WTC11 (cell line): ENCODE results near the gene FHOD3. TPM values are rescaled to one million over a fixed set of nuclear protein-coding genes. Genes with fewer than 3 reads are reported as not detected.
A peak's percentile ranks its signal among the peaks of the same experiment; 100 is the strongest.

Experiments used
- ATAC-seq: fragments of 200-7000 bp; cut with Tn5 transposase; 2 replicates; pipeline ENCODE4 v1.10.0; 2021; ENCODE audit warnings: mild to moderate bottlenecking, moderate library complexity
- CTCF ChIA-PET: fragments of 300-600 bp; sonication (Branson Sonifier 250); formaldehyde crosslinking; loops from one replicate; lab custom pipeline; 2021; ENCODE audit warnings: antibody characterized with exemption; lab: Charles Lee
- POLR2A ChIA-PET: fragments of 350-600 bp; sonication (Branson Sonifier 250); formaldehyde crosslinking; loops from one replicate; lab custom pipeline; 2021; ENCODE audit warnings: antibody characterized with exemption; lab: Charles Lee
- DNase-seq: peaks from one replicate; pipeline ENCODE4 v3.0.0; 2021; ENCODE audit warnings: low spot score
- H3K27ac Mint-ChIP-seq: 2 replicates; pipeline ENCODE4 v1.8.0; 2021; ENCODE audit warnings: mixed read lengths
- H3K27me3 Mint-ChIP-seq: 2 replicates; pipeline ENCODE4 v1.8.0; 2021; ENCODE audit warnings: low read depth, mild to moderate bottlenecking, moderate library complexity, mixed read lengths
- H3K36me3 Mint-ChIP-seq: 2 replicates; pipeline ENCODE4 v1.8.0; 2021; ENCODE audit warnings: mixed read lengths
- H3K4me1 Mint-ChIP-seq: 2 replicates; pipeline ENCODE4 v1.8.0; 2022; ENCODE audit warnings: mixed read lengths
- H3K4me3 Mint-ChIP-seq: 2 replicates; pipeline ENCODE4 v1.8.0; 2021; ENCODE audit warnings: mild to moderate bottlenecking, moderate library complexity, mixed read lengths
- H3K9me3 Mint-ChIP-seq: 2 replicates; pipeline ENCODE4 v1.8.0; 2021; ENCODE audit warnings: mixed read lengths
- CREM ChIP-seq: sonication (generic); formaldehyde crosslinking; IDR thresholded peaks from 2 replicates; pipeline ENCODE4 v1.8.1; 2022; ENCODE audit warnings: mild to moderate bottlenecking, missing genetic modification reagents, moderate library complexity
- FOXK1 ChIP-seq: sonication (generic); formaldehyde crosslinking; IDR thresholded peaks from 2 replicates; pipeline ENCODE4 v1.8.0; 2022; ENCODE audit warnings: mild to moderate bottlenecking, moderate library complexity, missing genetic modification reagents
- IRF2 ChIP-seq: sonication (generic); formaldehyde crosslinking; IDR thresholded peaks from 2 replicates; pipeline ENCODE4 v1.8.0; 2022; ENCODE audit warnings: low read depth, missing genetic modification reagents, borderline replicate concordance
- JAZF1 ChIP-seq: fragments of 250-450 bp; sonication (Bioruptor Pico); IDR thresholded peaks from 2 replicates; pipeline ENCODE4 v1.9.0; 2021; ENCODE audit warnings: moderate library complexity, mild to moderate bottlenecking, inconsistent platforms
- JUN ChIP-seq: sonication (generic); formaldehyde crosslinking; IDR thresholded peaks from 2 replicates; pipeline ENCODE4 v1.8.0; 2023; ENCODE audit warnings: mild to moderate bottlenecking, missing genetic modification reagents
- KAT7 ChIP-seq: sonication (generic); formaldehyde crosslinking; IDR thresholded peaks from 2 replicates; pipeline ENCODE4 v1.8.1; 2023; ENCODE audit warnings: missing genetic modification reagents, mild to moderate bottlenecking, borderline replicate concordance
- NFATC4 ChIP-seq: fragments of 250-450 bp; sonication (Bioruptor Pico); IDR thresholded peaks from 2 replicates; pipeline ENCODE4 v1.9.0; 2021; ENCODE audit warnings: mild to moderate bottlenecking
- NFE2L1 ChIP-seq: sonication (generic); formaldehyde crosslinking; IDR thresholded peaks from 2 replicates; pipeline ENCODE4 v1.8.1; 2023; ENCODE audit warnings: missing genetic modification reagents
- NFYB ChIP-seq: sonication (generic); formaldehyde crosslinking; conservative IDR thresholded peaks from 2 replicates; pipeline ENCODE4 v1.8.0; 2022; ENCODE audit warnings: low read depth, missing genetic modification reagents
- RORB ChIP-seq: fragments of 250-450 bp; sonication (Bioruptor Pico); IDR thresholded peaks from 2 replicates; pipeline ENCODE4 v1.9.0; 2021; ENCODE audit warnings: mild to moderate bottlenecking
- TCF7 ChIP-seq: sonication (generic); formaldehyde crosslinking; IDR thresholded peaks from 2 replicates; pipeline ENCODE4 v1.8.0; 2022; ENCODE audit warnings: mild to moderate bottlenecking, low read depth, missing genetic modification reagents, moderate library complexity
- ZNF396 ChIP-seq: fragments of 250-450 bp; sonication (Bioruptor Pico); IDR thresholded peaks from 2 replicates; pipeline ENCODE4 v1.8.0; 2021; ENCODE audit warnings: mild to moderate bottlenecking, moderate library complexity, borderline replicate concordance
- total RNA-seq: library from RNA; stranded (reverse); gene quantifications from 3 replicates; pipeline ENCODE4 v1.2.3, GENCODE V29; 2021
- TF ChIP-seq, protein P1 (sequence below): sonication (generic); formaldehyde crosslinking; conservative IDR thresholded peaks from 2 replicates; pipeline ENCODE4 v1.8.1; 2023; ENCODE audit warnings: mild to moderate bottlenecking, low read depth, missing genetic modification reagents, moderate library complexity
- TF ChIP-seq, protein P2 (sequence below): fragments of 250-450 bp; sonication (Bioruptor Pico); IDR thresholded peaks from 2 replicates; pipeline ENCODE4 v2.1.2; 2022; ENCODE audit warnings: mild to moderate bottlenecking, moderate library complexity
- TF ChIP-seq, protein P3 (sequence below): sonication (generic); formaldehyde crosslinking; IDR thresholded peaks from 2 replicates; pipeline ENCODE4 v1.8.1; 2023; ENCODE audit warnings: mild to moderate bottlenecking, missing genetic modification reagents
- TF ChIP-seq, protein P4 (sequence below): sonication (generic); formaldehyde crosslinking; IDR thresholded peaks from 2 replicates; pipeline ENCODE4 v1.8.0; 2023; ENCODE audit warnings: mild to moderate bottlenecking, missing genetic modification reagents
- TF ChIP-seq, protein P5 (sequence below): sonication (generic); formaldehyde crosslinking; IDR thresholded peaks from 2 replicates; pipeline ENCODE4 v1.8.1; 2022; ENCODE audit warnings: mild to moderate bottlenecking, moderate library complexity, missing genetic modification reagents
- TF ChIP-seq, protein P6 (sequence below): sonication (generic); formaldehyde crosslinking; conservative IDR thresholded peaks from 2 replicates; pipeline ENCODE4 v1.8.1; 2022; ENCODE audit warnings: mild to moderate bottlenecking, missing genetic modification reagents
- TF ChIP-seq, protein P7 (sequence below): fragments of 250-450 bp; sonication (Bioruptor Pico); IDR thresholded peaks from 2 replicates; pipeline ENCODE4 v1.9.0; 2021; ENCODE audit warnings: mild to moderate bottlenecking

FHOD3 gene
- total RNA-seq, 1 experiment from 2014 or later = 3.8 TPM

DNA sequence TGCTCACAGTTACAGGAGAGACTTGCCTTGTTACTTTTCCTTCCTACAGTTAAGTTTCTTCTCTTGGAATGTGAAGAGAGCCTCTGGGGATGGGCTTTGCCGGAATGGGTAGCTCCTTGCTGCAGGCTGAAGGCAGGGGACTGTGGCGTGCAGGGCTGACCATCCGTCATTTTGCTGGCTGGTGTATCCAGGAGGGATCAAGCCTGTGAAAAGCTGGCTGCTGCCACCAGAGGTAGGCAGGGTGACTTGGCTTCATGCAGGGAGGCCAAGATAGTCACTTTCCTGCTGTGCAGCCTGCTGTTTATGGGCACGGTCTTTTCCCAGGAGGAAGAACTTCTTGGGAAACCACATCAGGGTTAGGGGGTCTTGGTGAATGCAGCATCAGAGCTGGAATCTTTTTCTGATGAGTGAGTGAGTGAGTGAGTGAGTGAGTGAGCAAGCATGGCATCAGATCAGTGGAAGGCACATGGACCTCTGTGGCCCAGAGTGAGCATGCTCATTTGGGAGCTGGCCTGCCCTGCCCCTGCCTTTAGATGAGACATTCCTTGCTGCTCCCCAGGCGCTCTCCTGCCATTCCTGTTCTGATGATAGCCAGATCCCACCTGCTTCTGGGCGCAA lies 33.0 kb downstream of the FHOD3 start:
- Mint-ChIP-seq H3K9me3 (peaks cover 6% of the 10 kb centered on the region; the same call in 1 of the 2 replicates), H3K4me1 (peaks cover 30% of the 10 kb centered on the region), H3K36me3 (no peaks in the 10 kb centered on the region), H3K4me3 (no peak overlapping the region), H3K27ac (no peak overlapping the region), H3K27me3 (no peaks in the 10 kb centered on the region; the same call in 1 of the 2 replicates)
- POLR2A ChIA-PET = no interaction called here
- peak; percentile 33; the same call in 1 of the 2 replicates for ATAC-seq
- CTCF ChIA-PET = interaction anchor here (0.8 to 1.5 kb wide), 3 partner anchors 21 to 357 kb away, joined by 3 to 8 read pairs (median 4); no protein-coding TSS in a partner anchor
- no peak for TF ChIP-seq JAZF1
- TF ChIP-seq, protein P1, sequence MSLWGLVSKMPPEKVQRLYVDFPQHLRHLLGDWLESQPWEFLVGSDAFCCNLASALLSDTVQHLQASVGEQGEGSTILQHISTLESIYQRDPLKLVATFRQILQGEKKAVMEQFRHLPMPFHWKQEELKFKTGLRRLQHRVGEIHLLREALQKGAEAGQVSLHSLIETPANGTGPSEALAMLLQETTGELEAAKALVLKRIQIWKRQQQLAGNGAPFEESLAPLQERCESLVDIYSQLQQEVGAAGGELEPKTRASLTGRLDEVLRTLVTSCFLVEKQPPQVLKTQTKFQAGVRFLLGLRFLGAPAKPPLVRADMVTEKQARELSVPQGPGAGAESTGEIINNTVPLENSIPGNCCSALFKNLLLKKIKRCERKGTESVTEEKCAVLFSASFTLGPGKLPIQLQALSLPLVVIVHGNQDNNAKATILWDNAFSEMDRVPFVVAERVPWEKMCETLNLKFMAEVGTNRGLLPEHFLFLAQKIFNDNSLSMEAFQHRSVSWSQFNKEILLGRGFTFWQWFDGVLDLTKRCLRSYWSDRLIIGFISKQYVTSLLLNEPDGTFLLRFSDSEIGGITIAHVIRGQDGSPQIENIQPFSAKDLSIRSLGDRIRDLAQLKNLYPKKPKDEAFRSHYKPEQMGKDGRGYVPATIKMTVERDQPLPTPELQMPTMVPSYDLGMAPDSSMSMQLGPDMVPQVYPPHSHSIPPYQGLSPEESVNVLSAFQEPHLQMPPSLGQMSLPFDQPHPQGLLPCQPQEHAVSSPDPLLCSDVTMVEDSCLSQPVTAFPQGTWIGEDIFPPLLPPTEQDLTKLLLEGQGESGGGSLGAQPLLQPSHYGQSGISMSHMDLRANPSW (CRISPR knock-in tag) = no peak
- TF ChIP-seq, protein P2, sequence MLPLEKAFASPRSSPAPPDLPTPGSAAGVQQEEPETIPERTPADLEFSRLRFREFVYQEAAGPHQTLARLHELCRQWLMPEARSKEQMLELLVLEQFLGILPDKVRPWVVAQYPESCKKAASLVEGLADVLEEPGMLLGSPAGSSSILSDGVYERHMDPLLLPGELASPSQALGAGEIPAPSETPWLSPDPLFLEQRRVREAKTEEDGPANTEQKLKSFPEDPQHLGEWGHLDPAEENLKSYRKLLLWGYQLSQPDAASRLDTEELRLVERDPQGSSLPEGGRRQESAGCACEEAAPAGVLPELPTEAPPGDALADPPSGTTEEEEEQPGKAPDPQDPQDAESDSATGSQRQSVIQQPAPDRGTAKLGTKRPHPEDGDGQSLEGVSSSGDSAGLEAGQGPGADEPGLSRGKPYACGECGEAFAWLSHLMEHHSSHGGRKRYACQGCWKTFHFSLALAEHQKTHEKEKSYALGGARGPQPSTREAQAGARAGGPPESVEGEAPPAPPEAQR (CRISPR knock-in tag) = no peak
- TF ChIP-seq, protein P3, sequence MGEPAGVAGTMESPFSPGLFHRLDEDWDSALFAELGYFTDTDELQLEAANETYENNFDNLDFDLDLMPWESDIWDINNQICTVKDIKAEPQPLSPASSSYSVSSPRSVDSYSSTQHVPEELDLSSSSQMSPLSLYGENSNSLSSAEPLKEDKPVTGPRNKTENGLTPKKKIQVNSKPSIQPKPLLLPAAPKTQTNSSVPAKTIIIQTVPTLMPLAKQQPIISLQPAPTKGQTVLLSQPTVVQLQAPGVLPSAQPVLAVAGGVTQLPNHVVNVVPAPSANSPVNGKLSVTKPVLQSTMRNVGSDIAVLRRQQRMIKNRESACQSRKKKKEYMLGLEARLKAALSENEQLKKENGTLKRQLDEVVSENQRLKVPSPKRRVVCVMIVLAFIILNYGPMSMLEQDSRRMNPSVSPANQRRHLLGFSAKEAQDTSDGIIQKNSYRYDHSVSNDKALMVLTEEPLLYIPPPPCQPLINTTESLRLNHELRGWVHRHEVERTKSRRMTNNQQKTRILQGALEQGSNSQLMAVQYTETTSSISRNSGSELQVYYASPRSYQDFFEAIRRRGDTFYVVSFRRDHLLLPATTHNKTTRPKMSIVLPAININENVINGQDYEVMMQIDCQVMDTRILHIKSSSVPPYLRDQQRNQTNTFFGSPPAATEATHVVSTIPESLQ (CRISPR knock-in tag) = no peak
- TF ChIP-seq FOXK1 (CRISPR knock-in tag) = no peak
- TF ChIP-seq KAT7 (CRISPR knock-in tag) = no peak
- TF ChIP-seq RORB (CRISPR knock-in tag) = no peak
- TF ChIP-seq ZNF396 (CRISPR knock-in tag) = no peak
- TF ChIP-seq CREM (CRISPR knock-in tag) = no peak
- no peak for DNase-seq

DNA sequence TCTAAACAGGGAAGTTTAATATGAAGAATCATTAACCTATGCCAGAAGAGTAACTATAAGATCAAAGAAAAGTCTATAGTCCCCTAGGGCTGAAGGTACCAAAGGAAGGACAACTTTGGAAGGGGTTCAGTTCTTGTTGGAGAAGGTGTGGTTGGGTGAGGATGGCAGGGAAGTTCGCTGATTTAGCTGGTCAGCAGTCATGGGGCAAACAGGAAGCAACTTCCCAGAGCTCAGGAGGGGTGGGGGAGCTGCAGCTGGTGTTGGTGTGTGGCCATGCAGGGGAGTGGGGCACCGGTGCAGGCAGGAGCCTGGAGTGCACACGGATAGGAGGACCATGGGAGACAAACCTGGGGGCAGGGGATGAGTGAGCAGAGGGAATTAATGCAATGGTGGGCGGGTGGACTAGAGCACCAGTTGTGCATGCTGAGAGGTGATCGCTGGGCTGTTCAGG lies 34.0 kb downstream of the FHOD3 start:
- no peak overlapping the region for H3K27ac Mint-ChIP-seq
- H3K4me3 Mint-ChIP-seq = no peak overlapping the region
- no peaks in the 10 kb centered on the region; the same call in 1 of the 2 replicates for H3K27me3 Mint-ChIP-seq
- H3K36me3 Mint-ChIP-seq = no peaks in the 10 kb centered on the region
- peaks cover 6% of the 10 kb centered on the region; the same call in 1 of the 2 replicates for H3K9me3 Mint-ChIP-seq
- peaks cover 29% of the 10 kb centered on the region for H3K4me1 Mint-ChIP-seq
- ATAC-seq = no peak; the same call in 1 of the 2 replicates
- CTCF ChIA-PET = no interaction called here
- DNase-seq = no peak
- POLR2A ChIA-PET = no interaction called here
- TF ChIP-seq, protein P4, sequence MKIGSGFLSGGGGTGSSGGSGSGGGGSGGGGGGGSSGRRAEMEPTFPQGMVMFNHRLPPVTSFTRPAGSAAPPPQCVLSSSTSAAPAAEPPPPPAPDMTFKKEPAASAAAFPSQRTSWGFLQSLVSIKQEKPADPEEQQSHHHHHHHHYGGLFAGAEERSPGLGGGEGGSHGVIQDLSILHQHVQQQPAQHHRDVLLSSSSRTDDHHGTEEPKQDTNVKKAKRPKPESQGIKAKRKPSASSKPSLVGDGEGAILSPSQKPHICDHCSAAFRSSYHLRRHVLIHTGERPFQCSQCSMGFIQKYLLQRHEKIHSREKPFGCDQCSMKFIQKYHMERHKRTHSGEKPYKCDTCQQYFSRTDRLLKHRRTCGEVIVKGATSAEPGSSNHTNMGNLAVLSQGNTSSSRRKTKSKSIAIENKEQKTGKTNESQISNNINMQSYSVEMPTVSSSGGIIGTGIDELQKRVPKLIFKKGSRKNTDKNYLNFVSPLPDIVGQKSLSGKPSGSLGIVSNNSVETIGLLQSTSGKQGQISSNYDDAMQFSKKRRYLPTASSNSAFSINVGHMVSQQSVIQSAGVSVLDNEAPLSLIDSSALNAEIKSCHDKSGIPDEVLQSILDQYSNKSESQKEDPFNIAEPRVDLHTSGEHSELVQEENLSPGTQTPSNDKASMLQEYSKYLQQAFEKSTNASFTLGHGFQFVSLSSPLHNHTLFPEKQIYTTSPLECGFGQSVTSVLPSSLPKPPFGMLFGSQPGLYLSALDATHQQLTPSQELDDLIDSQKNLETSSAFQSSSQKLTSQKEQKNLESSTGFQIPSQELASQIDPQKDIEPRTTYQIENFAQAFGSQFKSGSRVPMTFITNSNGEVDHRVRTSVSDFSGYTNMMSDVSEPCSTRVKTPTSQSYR (CRISPR knock-in tag) = no peak
- TF ChIP-seq NFE2L1 (CRISPR knock-in tag) = no peak
- TF ChIP-seq, protein P5, sequence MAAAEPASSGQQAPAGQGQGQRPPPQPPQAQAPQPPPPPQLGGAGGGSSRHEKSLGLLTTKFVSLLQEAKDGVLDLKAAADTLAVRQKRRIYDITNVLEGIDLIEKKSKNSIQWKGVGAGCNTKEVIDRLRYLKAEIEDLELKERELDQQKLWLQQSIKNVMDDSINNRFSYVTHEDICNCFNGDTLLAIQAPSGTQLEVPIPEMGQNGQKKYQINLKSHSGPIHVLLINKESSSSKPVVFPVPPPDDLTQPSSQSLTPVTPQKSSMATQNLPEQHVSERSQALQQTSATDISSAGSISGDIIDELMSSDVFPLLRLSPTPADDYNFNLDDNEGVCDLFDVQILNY (CRISPR knock-in tag) = no peak
- TF ChIP-seq CREM (CRISPR knock-in tag) = no peak
- TF ChIP-seq, protein P6, sequence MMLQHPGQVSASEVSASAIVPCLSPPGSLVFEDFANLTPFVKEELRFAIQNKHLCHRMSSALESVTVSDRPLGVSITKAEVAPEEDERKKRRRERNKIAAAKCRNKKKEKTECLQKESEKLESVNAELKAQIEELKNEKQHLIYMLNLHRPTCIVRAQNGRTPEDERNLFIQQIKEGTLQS (CRISPR knock-in tag) = no peak
- no peak for TF ChIP-seq NFYB (CRISPR knock-in tag)
- TF ChIP-seq IRF2 = no peak
- TF ChIP-seq NFATC4 (CRISPR knock-in tag) = no peak
- TF ChIP-seq, protein P7, sequence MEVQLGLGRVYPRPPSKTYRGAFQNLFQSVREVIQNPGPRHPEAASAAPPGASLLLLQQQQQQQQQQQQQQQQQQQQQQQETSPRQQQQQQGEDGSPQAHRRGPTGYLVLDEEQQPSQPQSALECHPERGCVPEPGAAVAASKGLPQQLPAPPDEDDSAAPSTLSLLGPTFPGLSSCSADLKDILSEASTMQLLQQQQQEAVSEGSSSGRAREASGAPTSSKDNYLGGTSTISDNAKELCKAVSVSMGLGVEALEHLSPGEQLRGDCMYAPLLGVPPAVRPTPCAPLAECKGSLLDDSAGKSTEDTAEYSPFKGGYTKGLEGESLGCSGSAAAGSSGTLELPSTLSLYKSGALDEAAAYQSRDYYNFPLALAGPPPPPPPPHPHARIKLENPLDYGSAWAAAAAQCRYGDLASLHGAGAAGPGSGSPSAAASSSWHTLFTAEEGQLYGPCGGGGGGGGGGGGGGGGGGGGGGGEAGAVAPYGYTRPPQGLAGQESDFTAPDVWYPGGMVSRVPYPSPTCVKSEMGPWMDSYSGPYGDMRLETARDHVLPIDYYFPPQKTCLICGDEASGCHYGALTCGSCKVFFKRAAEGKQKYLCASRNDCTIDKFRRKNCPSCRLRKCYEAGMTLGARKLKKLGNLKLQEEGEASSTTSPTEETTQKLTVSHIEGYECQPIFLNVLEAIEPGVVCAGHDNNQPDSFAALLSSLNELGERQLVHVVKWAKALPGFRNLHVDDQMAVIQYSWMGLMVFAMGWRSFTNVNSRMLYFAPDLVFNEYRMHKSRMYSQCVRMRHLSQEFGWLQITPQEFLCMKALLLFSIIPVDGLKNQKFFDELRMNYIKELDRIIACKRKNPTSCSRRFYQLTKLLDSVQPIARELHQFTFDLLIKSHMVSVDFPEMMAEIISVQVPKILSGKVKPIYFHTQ = no peak
- TF ChIP-seq JUN (CRISPR knock-in tag) = no peak
- TF ChIP-seq TCF7 (CRISPR knock-in tag) = no peak
